HUES64 (cell line): ENCODE measurements around the gene WNT7B.

ENCODE experiments used
- H3K27ac ChIP-seq: 2 replicates; pipeline ENCODE4 v1.7.0; 2013; ENCODE audit warnings: low read depth, low read length, inconsistent platforms
- H3K27me3 ChIP-seq: 2 replicates; pipeline ENCODE4 v1.6.1; 2013; ENCODE audit warnings: mild to moderate bottlenecking, low read length; ENCODE audit not compliant: insufficient read depth
- H3K36me3 ChIP-seq: 2 replicates; pipeline ENCODE4 v1.6.1; 2013; ENCODE audit warnings: mild to moderate bottlenecking, low read length; ENCODE audit not compliant: insufficient read depth
- H3K4me1 ChIP-seq: 2 replicates; pipeline ENCODE4 v1.6.1; 2013; ENCODE audit warnings: mild to moderate bottlenecking, low read length, moderate library complexity; ENCODE audit not compliant: insufficient read depth
- H3K4me3 ChIP-seq: 2 replicates; pipeline ENCODE4 v1.5.1; 2013; ENCODE audit warnings: mild to moderate bottlenecking, low read length, moderate library complexity
- H3K9ac ChIP-seq: 2 replicates; pipeline ENCODE4 v1.6.1; 2013; ENCODE audit warnings: mild to moderate bottlenecking, low read depth, low read length
- H3K9me3 ChIP-seq: 2 replicates; pipeline ENCODE4 v1.6.1; 2013; ENCODE audit warnings: low read depth, low read length; ENCODE audit not compliant: insufficient read depth
- WGBS: fragments of 150-250, 120-280 bp; methylation state at CpG from one replicate; pipeline ENCODE4 v1.1.7; 2013; ENCODE audit warnings: missing lambda C conversion rate; 5-methylcytosine and 5-hydroxymethylcytosine counted together

WNT7B gene

DNA sequence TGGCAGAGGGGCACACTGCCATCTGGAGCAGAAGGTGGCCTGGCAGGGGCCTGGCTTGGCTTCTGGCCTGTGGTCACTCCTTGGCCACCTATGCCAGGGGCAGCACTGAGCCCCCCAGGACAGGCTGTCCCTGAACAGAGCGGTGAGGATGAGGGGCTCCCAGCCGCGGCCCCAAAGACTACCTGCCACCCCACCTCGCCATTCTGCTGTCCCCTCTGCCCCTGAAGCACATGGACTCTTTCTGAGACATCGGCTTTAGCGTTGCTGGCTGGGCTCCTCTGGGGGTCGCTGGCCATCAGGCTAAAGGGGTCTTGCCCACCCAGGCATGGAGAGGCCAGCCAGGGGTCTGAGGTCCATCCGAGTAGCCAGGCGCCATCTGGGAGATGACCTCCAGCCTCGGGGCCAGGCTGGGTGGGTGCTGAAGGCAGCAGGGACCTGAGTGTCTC, 87.8 kb downstream of the WNT7B start:
- no peaks in the 10 kb centered on the region for H3K9me3 ChIP-seq
- H3K4me3 ChIP-seq = no peak overlapping the region
- no peaks in the 10 kb centered on the region for H3K36me3 ChIP-seq
- 94% methylated on average over 10 of the region's 10 CpGs for WGBS
- no peak overlapping the region for H3K27ac ChIP-seq
- no peaks in the 10 kb centered on the region for H3K27me3 ChIP-seq
- H3K9ac ChIP-seq = no peak overlapping the region
- no peaks in the 10 kb centered on the region for H3K4me1 ChIP-seq

DNA sequence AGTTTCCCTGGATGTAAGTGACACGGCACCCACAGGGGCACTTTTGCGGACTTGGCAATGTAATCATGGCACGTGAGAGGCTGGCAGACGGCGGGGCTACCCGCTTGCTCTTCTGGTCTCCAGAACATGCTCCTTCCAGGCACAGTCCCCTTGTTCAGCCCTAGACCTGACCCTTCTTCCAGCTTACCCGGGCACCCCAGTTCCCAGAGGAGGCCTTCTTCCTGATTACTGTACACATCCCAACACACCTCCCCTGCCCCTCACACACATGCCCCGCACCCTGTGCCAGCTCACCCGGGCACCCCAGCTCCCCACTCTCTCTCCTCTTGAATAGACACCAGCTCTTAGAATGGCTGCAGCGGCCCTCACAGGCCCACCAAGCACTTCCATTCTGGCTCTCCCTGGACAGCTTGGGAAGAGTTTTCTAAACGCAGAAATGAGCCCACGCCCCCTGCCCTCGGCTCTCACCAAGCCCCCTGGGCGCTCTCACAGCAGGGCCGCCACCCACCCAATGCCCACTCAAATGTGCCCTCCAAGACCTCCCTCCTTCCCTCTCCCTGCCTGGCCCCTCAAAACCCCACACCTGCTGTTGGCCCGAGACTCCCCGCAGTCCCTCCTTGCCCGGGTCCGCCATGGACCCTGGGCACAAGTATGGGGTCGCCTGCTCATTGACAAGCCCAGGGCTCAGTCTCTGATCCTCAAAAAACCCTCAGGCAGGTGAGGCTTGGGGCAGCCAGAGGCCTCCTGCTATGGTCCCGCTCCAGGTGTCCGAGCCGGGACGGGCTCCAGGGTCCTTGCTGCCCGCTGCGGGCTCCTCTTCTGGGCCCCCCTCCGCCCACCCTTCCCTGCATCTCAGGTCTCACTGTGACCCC, 88.5 kb downstream of the WNT7B start:
- WGBS = 94% methylated on average over 27 of the region's 27 CpGs
- H3K9me3 ChIP-seq = no peaks in the 10 kb centered on the region
- H3K4me3 ChIP-seq = no peak overlapping the region
- H3K4me1 ChIP-seq = no peaks in the 10 kb centered on the region
- no peak overlapping the region for H3K27ac ChIP-seq
- H3K9ac ChIP-seq = no peak overlapping the region
- no peaks in the 10 kb centered on the region for H3K36me3 ChIP-seq
- H3K27me3 ChIP-seq = no peaks in the 10 kb centered on the region

DNA sequence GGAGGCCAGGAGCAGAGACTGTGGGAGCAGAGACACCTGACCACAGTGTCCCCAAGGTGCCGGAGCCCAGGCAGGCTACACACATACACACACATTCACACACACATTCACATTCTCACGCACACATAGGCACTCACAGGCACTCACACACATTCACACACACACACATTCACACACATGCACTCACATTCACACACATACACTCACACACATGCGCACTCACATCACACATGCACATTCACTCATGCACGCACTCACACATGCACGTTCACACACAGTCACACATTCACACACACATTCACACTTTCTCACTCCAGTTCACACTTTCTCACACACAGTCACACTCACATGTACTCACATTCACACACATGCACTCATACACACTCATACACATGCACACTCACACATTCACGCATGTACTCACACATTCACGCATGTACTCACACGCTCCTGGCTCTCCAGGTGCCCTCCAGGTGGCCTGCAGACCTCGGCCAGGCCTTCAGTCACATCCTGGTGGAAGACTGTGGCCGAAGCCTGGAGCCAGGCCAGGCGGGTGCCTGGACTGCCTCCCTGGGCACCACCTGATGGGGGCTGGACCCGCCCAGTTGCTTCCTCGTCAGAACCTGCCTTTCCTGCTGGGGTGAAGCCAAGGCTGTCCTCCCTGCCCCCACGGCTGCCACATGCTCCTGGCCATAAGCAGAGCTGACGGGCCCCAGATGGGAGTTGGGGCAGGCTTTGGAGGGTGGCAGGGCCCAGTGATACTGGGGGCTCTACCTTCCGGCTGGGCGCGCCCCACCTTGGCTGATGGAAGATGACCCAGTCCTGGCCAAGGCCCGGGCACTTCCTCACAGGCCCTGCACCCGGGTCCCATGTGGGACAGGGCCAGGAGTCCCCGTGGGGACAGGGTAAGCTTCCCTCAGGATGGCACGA, 89.5 kb downstream of the WNT7B start:
- Histone ChIP-seq H3K27ac (no peak overlapping the region), H3K9ac (no peak overlapping the region)
- 93% methylated on average over 22 of the region's 22 CpGs for WGBS

DNA sequence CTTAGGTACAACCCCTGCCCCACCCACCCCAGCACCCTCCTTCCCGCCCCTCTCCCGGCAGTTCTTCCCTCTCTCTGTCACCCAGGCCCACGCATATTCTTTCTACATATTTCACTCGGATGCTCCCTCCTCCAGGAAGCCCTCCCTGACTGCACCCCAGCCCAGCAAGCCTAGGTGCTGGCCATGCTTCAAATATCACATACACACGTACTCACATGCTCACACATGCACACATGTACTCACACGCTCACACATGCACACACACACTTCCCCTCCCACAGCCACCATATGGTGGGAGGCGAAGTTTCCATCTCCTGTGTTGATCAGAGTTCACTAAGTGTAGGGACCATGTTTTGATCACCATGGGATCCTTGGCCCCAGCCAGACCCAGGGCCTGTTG, 90.4 kb downstream of the WNT7B start:
- no peak overlapping the region for H3K27ac ChIP-seq
- 85% methylated on average over 7 of the region's 7 CpGs for WGBS
- peaks cover under 1% of the 10 kb centered on the region; the same call in 1 of the 2 replicates for H3K27me3 ChIP-seq

More for the DNA sequence above, 89.5 kb downstream of the WNT7B start:
- Histone ChIP-seq H3K36me3 (no peaks in the 10 kb centered on the region), H3K9me3 (no peaks in the 10 kb centered on the region), H3K4me3 (no peak overlapping the region), H3K4me1 (no peaks in the 10 kb centered on the region), H3K27me3 (no peaks in the 10 kb centered on the region)

DNA sequence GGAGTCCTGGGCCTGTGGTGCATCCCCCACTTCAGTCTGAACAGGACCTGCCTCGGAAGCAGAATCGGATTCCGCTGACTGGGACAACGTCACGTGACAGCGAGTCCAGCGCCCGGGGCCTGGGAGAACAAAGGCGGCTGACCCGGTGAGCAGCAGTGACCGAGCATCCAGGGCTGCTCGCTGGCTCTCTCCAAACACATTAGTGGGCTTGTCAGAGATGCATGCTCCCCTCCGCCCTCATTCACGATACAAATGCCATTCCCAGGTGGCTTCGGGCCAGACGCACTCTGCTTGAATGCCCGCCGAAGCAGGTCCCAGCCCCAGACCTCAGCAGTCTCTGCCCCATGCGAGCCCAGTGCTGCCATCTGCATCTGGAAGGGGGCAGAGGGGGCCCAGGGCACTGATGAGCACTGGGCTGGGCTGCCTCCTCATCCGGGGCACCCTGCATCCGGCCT, 91.0 kb downstream of the WNT7B start:
- H3K36me3 ChIP-seq = no peaks in the 10 kb centered on the region
- 87% methylated on average over 21 of the region's 21 CpGs for WGBS
- peaks cover 7% of the 10 kb centered on the region for H3K27me3 ChIP-seq
- no peaks in the 10 kb centered on the region for H3K4me1 ChIP-seq
- no peak overlapping the region for H3K27ac ChIP-seq
- H3K9ac ChIP-seq = no peak overlapping the region
- no peak overlapping the region for H3K4me3 ChIP-seq
- no peaks in the 10 kb centered on the region for H3K9me3 ChIP-seq

More for the DNA sequence above, 90.4 kb downstream of the WNT7B start:
- Histone ChIP-seq H3K36me3 (no peaks in the 10 kb centered on the region), H3K4me3 (no peak overlapping the region), H3K9me3 (no peaks in the 10 kb centered on the region), H3K4me1 (no peaks in the 10 kb centered on the region), H3K9ac (no peak overlapping the region)

DNA sequence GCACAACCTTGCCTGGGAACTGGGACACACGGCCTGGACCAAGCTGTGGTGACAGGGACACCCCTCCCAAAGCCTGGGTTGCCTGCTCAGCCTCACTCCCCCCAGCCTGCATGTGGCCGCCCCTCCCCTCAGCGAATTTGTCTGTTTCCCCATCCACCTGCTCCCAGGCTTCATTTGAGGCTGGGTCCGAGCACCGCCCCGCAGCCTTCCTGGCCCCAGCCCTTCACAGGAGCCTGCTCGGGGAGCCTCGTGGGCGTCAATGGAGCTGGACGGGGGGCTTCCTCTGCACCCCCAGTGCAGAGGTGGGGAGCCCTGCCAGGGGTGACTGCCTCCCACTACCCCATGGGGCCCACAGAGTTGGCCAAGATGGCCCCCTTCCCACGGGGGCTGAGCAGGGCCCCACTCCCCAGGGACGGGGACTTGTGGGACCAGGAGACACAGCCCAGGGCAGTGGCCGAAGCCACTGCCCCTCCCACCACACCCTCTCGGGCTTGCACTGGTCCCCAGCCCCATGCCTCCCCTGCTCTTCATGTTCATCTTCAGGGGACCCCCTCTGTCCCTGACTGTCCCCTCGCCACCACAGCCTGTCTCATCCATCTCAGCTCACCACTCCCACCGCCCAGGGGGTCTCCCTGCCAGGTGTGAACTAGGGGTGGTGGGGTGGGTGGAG, 91.7 kb downstream of the WNT7B start:
- Histone ChIP-seq H3K27ac (no peak overlapping the region), H3K9ac (no peak overlapping the region), H3K4me1 (no peaks in the 10 kb centered on the region), H3K4me3 (no peak overlapping the region), H3K36me3 (no peaks in the 10 kb centered on the region), H3K9me3 (no peaks in the 10 kb centered on the region), H3K27me3 (peaks cover 13% of the 10 kb centered on the region)
- WGBS = 89% methylated on average over 16 of the region's 16 CpGs

DNA sequence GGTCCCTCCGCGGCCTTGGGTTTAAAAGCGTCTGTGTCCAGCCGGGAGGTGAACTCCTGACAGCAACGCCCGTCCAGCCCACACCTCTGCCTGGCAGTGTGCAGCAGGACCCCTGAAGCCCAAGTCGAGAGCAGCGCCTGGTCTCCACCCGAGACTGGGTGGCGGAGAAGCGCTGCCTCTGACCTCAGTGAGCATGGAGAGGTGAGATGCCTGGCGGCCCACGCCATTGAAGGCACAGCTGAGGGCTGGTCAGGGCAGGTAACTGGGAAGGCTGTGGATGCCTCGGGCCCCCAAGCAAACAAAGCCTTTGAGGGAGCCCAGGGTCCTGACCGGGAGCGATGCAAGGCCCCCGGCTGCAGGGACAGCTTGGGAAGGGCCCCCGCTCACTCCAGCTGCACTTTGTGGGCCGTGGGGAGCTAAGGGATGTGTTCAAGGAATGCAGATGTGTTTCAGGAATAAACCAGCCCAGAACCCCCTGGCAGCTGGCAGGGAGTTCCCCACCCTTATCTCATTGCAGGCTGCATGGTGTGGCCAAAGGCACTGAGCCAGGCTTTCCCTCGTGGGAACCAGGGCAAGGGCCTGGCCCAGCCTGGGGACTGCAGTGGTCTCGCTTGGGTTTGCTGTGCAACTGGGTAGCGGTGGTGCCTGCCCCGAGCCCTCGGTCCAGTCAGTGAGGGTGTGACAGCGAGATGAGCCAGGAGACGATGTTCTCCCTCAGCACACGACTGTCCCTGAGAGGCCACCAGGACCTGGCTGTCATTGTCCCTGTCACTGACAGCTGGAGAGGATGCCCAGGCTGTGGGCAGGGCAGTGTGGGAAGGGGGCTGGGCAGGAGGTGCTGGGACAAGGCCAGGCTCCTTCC, 92.5 kb downstream of the WNT7B start:
- 91% methylated on average over 27 of the region's 27 CpGs for WGBS
- Histone ChIP-seq H3K27ac (no peak overlapping the region), H3K4me3 (no peak overlapping the region), H3K4me1 (no peaks in the 10 kb centered on the region), H3K9me3 (no peaks in the 10 kb centered on the region), H3K9ac (no peak overlapping the region), H3K36me3 (no peaks in the 10 kb centered on the region), H3K27me3 (peaks cover 20% of the 10 kb centered on the region)

DNA sequence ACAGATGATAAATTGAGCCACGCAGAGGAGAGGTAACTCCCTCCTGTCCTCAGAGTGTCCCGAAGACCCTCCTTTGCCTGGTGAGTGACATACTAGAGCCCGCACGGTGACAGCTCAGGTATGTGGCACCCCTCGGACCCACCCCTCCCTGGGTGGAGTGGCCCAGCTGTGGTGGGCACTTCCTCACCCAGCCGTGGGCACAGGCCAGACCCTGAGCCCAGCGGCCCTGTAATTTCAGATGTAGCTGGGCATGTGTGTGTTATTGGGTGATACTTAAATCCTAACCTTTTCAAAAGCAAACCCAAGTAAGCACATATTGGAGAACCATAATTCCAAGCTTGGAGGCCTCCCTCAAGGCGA, 93.2 kb downstream of the WNT7B start:
- Histone ChIP-seq H3K36me3 (no peaks in the 10 kb centered on the region), H3K27ac (no peak overlapping the region), H3K4me1 (no peaks in the 10 kb centered on the region), H3K9ac (no peak overlapping the region), H3K27me3 (peaks cover 20% of the 10 kb centered on the region), H3K9me3 (no peaks in the 10 kb centered on the region), H3K4me3 (no peak overlapping the region)
- 95% methylated on average over 7 of the region's 8 CpGs for WGBS

DNA sequence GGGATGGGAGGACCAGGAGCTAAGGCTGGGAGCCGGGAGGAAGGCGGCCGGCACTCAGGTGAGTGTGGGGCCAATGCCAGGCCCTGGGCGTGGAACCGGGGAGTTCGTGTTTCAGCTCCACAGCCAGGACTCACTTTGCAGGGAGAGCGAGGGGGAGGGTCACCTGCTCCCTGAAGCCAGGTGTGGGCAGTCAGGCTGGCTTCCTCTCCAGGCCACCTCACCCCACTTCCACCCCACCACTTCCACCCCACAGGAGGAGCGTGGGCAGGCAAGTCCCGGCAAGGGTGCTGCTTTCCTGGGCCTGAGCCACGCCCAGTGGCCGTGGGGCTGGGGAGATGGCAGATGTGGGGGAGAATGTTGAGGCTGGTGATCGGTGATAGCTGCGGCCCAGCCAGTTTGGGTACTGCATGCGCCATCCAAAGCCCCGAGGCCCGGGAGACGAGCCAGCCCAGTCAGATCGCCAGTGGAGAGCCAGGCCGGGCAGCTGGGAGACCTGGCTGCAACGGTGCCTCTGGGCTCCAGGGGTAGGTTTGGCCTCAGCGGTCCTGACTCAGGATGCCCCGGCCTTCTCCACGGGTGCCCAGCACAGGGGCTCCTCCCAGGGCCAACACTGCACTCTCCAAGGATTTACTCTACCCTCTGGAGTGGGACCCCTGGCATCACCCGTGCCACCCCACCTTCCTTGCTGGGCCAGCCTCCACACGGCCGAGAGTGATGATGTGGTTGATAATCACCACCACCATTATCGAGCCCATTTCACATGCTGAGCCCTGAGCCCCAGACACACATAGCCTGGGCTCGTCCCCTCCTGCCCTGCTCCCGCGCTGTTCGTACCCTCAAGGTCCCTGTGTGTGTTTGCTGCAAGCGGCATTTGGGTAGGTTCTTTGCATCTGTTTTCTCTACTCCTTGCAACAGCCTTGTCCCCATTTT, 93.8 kb downstream of the WNT7B start:
- no peak overlapping the region for H3K4me3 ChIP-seq
- peaks cover 26% of the 10 kb centered on the region for H3K27me3 ChIP-seq
- H3K9me3 ChIP-seq = no peaks in the 10 kb centered on the region
- no peak overlapping the region for H3K9ac ChIP-seq
- H3K36me3 ChIP-seq = no peaks in the 10 kb centered on the region
- peaks cover 4% of the 10 kb centered on the region; the same call in 1 of the 2 replicates for H3K4me1 ChIP-seq
- WGBS = 92% methylated on average over 32 of the region's 32 CpGs
- no peak overlapping the region for H3K27ac ChIP-seq
